NCI-H748 treated with DMSO at 0.1 percent for 48 hours (cell line): ENCODE results near the gene TOLLIP.
"Not testable (repeated sequence)": the region's sequence is repeated elsewhere in the genome, so short reads cannot be mapped to it uniquely, and the experiment has no call there.

Source experiments
- DNase-seq: peaks from one replicate; lab custom pipeline; 2025; lab: John Stamatoyannopoulos, UW

The TOLLIP gene

GRCh38 chr11:1309498-1310317 is at the start of gene TOLLIP:
Gene TOLLIP (minus strand): TSS chr11:1309632. CDS start chr11:1309498, 134 bp downstream.
- peak; percentile 92 for DNase-seq

- DNase-seq = not testable (repeated sequence)
These were observed 49.5 kb upstream of the TOLLIP start for GRCh38 chr11:1358931-1359330.

- no peak for DNase-seq
These were observed 48.9 kb upstream of the TOLLIP start for GRCh38 chr11:1358286-1358685.

GRCh38 chr11:1356478-1356960 is 47.1 kb upstream of the TOLLIP start:
- DNase-seq = no peak

GRCh38 chr11:1356007-1356435 is 46.6 kb upstream of the TOLLIP start:
- no peak for DNase-seq

GRCh38 chr11:1354125-1354938 is 44.9 kb upstream of the TOLLIP start:
- no peak for DNase-seq

- no peak for DNase-seq
These were observed 44.1 kb upstream of the TOLLIP start for GRCh38 chr11:1353383-1354124.

GRCh38 chr11:1352696-1353382 is 43.4 kb upstream of the TOLLIP start:
- no peak for DNase-seq

GRCh38 chr11:1351278-1351937 is 42.0 kb upstream of the TOLLIP start:
- DNase-seq = no peak

- DNase-seq = no peak
These were observed 40.8 kb upstream of the TOLLIP start for GRCh38 chr11:1350086-1350725.

- no peak for DNase-seq
These were observed 40.1 kb upstream of the TOLLIP start for GRCh38 chr11:1349327-1350041.

- DNase-seq = no peak
These were observed 39.4 kb upstream of the TOLLIP start for GRCh38 chr11:1348796-1349326.

- DNase-seq = no peak
These were observed 38.8 kb upstream of the TOLLIP start for GRCh38 chr11:1348146-1348795.

GRCh38 chr11:1347411-1347999 is 38.1 kb upstream of the TOLLIP start:
- not testable (repeated sequence) for DNase-seq

GRCh38 chr11:1346669-1347390 is 37.4 kb upstream of the TOLLIP start:
- DNase-seq = no peak

- no peak for DNase-seq
These were observed 36.5 kb upstream of the TOLLIP start for GRCh38 chr11:1345737-1346513.

GRCh38 chr11:1344056-1344635 is 34.7 kb upstream of the TOLLIP start:
- no peak for DNase-seq
